Osteocyte (in vitro differentiated cells): Measurements from ENCODE around the gene RIPOR3. TPM values are rescaled to one million over a fixed set of nuclear protein-coding genes. Genes with fewer than 3 reads are reported as not detected.

Source experiments
- DNase-seq: peaks from one replicate; pipeline ENCODE4 v3.0.0; 2021; ENCODE audit warnings: mixed read lengths; ENCODE audit not compliant: unreplicated experiment; ENCODE audit errors: extremely low spot score
- H3K27ac Mint-ChIP-seq: one replicate; pipeline ENCODE4 v1.8.0; 2021; ENCODE audit warnings: mild to moderate bottlenecking, mixed read lengths; ENCODE audit not compliant: unreplicated experiment
- H3K27me3 Mint-ChIP-seq: one replicate; pipeline ENCODE4 v1.8.0; 2021; ENCODE audit warnings: mixed read lengths; ENCODE audit not compliant: unreplicated experiment
- H3K36me3 Mint-ChIP-seq: one replicate; pipeline ENCODE4 v1.8.0; 2021; ENCODE audit warnings: mixed read lengths; ENCODE audit not compliant: unreplicated experiment
- H3K4me1 Mint-ChIP-seq: one replicate; pipeline ENCODE4 v1.8.0; 2021; ENCODE audit warnings: mixed read lengths; ENCODE audit not compliant: unreplicated experiment
- H3K4me3 Mint-ChIP-seq: one replicate; pipeline ENCODE4 v1.8.0; 2021; ENCODE audit warnings: mild to moderate bottlenecking, moderate library complexity, mixed read lengths; ENCODE audit not compliant: unreplicated experiment
- H3K9me3 Mint-ChIP-seq: one replicate; pipeline ENCODE4 v1.8.0; 2021; ENCODE audit warnings: mixed read lengths; ENCODE audit not compliant: unreplicated experiment
- CTCF ChIP-seq: fragments of 200-600 bp; sonication (generic); IDR thresholded peaks from 2 replicates; pipeline ENCODE4 v1.5.0; 2021; ENCODE audit warnings: antibody characterized with exemption, mild to moderate bottlenecking, moderate library complexity
- total RNA-seq: library from RNA; stranded (reverse); gene quantifications from 2 replicates; pipeline ENCODE4 v1.2.1, GENCODE V29; 2021

The RIPOR3 gene
- total RNA-seq, 1 donor from 2014 or later = 0.11 TPM

GRCh38 chr20:50554694-50555579 lies 136.4 kb downstream of the RIPOR3 start:
- Mint-ChIP-seq H3K9me3 (peaks cover 6% of the 10 kb centered on the region), H3K4me3 (no peak overlapping the region)

GRCh38 chr20:50552979-50553378 lies 138.4 kb downstream of the RIPOR3 start:
- Mint-ChIP-seq H3K4me3 (no peak overlapping the region), H3K36me3 (peaks cover 11% of the 10 kb centered on the region), H3K27me3 (no peaks in the 10 kb centered on the region), H3K4me1 (peaks cover 8% of the 10 kb centered on the region), H3K27ac (no peak overlapping the region), H3K9me3 (no peaks in the 10 kb centered on the region)
- no peak for TF ChIP-seq CTCF
- no peak for DNase-seq

More at GRCh38 chr20:50554694-50555579, 136.4 kb downstream of the RIPOR3 start:
- H3K36me3 Mint-ChIP-seq = peaks cover 10% of the 10 kb centered on the region
- peaks cover 22% of the 10 kb centered on the region for H3K4me1 Mint-ChIP-seq
- no peak overlapping the region for H3K27ac Mint-ChIP-seq
- no peaks in the 10 kb centered on the region for H3K27me3 Mint-ChIP-seq
- DNase-seq = no peak
- no peak for TF ChIP-seq CTCF

GRCh38 chr20:50551288-50551687 lies 140.1 kb downstream of the RIPOR3 start:
- Mint-ChIP-seq H3K36me3 (peaks cover 11% of the 10 kb centered on the region), H3K27ac (no peak overlapping the region), H3K4me1 (peaks cover 12% of the 10 kb centered on the region), H3K27me3 (no peaks in the 10 kb centered on the region), H3K9me3 (no peaks in the 10 kb centered on the region), H3K4me3 (no peak overlapping the region)
- no peak for TF ChIP-seq CTCF
- DNase-seq = no peak

GRCh38 chr20:50550531-50550930 lies 140.8 kb downstream of the RIPOR3 start:
- no peaks in the 10 kb centered on the region for H3K9me3 Mint-ChIP-seq
- TF ChIP-seq CTCF = no peak
- DNase-seq = no peak
- peaks cover 11% of the 10 kb centered on the region for H3K36me3 Mint-ChIP-seq
- H3K4me1 Mint-ChIP-seq = peaks cover 16% of the 10 kb centered on the region
- H3K27me3 Mint-ChIP-seq = no peaks in the 10 kb centered on the region
- H3K27ac Mint-ChIP-seq = no peak overlapping the region
- no peak overlapping the region for H3K4me3 Mint-ChIP-seq

- peaks cover 11% of the 10 kb centered on the region for H3K36me3 Mint-ChIP-seq
- no peak overlapping the region for H3K4me3 Mint-ChIP-seq
- no peaks in the 10 kb centered on the region for H3K9me3 Mint-ChIP-seq
- no peak for DNase-seq
- H3K4me1 Mint-ChIP-seq = peaks cover 21% of the 10 kb centered on the region
- TF ChIP-seq CTCF = no peak
- H3K27ac Mint-ChIP-seq = no peak overlapping the region
- H3K27me3 Mint-ChIP-seq = no peaks in the 10 kb centered on the region
Measured at GRCh38 chr20:50548396-50548795, 142.9 kb downstream of the RIPOR3 start.
